ENCODE measurements around the gene TSPAN13.

- TF ChIP-seq EZH2 (IDR thresholded peaks at IDR 0.05; ENCODE audit: low read length) (no peak), CTCF (optimal IDR thresholded peaks at IDR 0.05 in 1 of 3, IDR thresholded peaks at IDR 0.05 in 1 of 3, conservative IDR thresholded peaks at IDR 0.05 in 1 of 3; ENCODE audit: extremely low read depth in 1 of 3, insufficient read depth in 2 of 3, low read length in 3 of 3) (no peak)
These were observed 15.4 kb upstream of the TSPAN13 start for GRCh38 chr7:16738011-16738688.
